Measurements from ENCODE around the gene TMEM80.

Gene TMEM80

DNA sequence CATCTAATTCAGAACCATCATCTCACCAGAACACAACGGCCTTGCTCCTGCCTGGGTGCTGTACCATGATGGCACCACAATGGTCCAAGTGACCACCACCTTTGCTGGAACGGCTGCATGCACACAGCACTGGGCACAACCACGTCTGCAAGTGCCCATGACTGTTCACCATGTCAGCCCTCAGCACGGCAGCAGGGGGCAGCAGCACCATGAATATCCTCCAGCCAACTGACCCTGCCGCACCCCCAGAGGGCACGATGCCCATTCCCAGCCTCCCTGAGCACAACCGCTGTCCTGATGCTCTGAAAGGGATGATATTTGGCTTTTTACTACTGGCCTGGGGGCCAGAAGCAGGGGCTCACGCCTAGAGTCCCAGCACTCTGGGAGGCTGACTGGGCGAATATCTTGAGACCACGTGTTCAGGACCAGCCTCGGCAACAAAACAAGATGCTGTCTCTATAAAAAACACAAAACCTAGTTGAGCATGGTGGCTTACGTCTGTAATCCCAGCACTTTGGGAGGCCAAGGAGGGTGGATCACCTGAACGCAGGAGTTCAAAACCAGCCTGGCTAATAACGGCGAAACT lies 32.8 kb upstream of the TMEM80 start:
- ATAC-seq = peak; percentile 92
- TF ChIP-seq, protein P1, sequence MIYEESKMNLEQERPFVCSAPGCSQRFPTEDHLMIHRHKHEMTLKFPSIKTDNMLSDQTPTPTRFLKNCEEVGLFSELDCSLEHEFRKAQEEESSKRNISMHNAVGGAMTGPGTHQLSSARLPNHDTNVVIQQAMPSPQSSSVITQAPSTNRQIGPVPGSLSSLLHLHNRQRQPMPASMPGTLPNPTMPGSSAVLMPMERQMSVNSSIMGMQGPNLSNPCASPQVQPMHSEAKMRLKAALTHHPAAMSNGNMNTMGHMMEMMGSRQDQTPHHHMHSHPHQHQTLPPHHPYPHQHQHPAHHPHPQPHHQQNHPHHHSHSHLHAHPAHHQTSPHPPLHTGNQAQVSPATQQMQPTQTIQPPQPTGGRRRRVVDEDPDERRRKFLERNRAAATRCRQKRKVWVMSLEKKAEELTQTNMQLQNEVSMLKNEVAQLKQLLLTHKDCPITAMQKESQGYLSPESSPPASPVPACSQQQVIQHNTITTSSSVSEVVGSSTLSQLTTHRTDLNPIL (CRISPR knock-in tag; IDR thresholded peaks at IDR 0.05; ENCODE audit: low read depth) = no peak
- TF ChIP-seq GLIS3 (CRISPR knock-in tag; IDR thresholded peaks at IDR 0.05) (no peak), ZFP3 (CRISPR knock-in tag; IDR thresholded peaks at IDR 0.05) (no peak), ESRRG (CRISPR knock-in tag; IDR thresholded peaks at IDR 0.05) (no peak)

DNA sequence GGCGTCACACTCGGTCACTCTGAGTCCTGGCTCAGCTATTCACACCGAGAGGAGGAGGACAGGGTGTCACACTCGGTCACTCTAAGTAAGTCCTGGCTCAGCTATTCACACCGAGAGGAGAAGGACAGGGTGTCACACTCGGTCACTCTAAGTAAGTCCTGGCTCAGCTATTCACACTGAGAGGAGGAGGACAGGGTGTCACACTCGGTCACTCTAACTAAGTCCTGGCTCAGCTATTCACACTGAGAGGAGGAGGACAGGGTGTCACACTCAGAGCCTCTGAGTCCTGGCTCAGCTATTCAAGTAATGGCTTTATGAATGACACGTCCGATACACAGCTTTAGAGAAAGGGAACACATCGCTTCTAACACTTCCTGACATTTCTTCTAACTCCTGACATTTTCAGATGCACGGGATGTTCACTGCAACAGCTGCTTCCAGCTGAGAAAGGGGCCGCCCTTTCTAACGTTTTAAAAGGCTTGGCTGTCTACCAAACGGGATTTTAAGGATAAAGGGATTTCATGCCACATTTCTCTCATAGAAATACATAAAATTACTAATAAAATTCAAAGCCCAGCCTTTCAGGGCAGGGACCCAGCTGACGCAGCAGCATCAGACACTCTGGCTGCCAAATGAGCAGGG lies 30.4 kb upstream of the TMEM80 start:
- ATAC-seq = no peak
- TF ChIP-seq ZFP30 (CRISPR knock-in tag; IDR thresholded peaks at IDR 0.05) (no peak), ZNF70 (CRISPR knock-in tag; IDR thresholded peaks at IDR 0.05) (no peak)

DNA sequence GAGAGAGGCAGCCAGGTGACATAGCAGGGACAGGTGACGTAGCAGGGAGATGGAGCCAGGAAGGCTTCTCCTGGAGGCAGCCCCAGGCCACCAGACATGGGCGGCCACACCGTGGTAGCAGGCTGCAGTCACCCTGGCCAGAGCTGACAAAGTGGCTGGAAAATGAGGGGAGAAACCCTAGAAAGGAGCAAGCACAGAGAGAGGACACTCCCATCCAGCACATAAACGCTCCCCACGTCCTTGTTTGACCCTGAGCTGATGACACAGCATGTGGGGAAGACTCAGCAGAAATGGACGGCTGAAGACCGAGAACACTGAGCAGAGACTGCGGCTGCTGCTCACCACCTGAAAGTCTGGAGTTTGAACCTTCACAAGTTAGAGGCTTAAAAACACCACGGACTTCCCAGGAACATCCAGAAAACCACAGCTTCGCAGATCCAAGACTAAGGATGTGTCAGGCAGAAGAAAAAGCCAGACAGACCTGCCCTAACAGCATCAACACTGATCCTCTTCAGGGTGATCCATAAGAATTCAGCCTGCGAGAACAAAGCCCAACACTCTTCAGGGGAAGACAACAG lies 29.8 kb upstream of the TMEM80 start:
- no peak for ATAC-seq
- TF ChIP-seq TSHZ2 (CRISPR knock-in tag; IDR thresholded peaks at IDR 0.05) (no peak), ZC3H10 (CRISPR knock-in tag; IDR thresholded peaks at IDR 0.05) (no peak), SNAI2 (CRISPR knock-in tag; IDR thresholded peaks at IDR 0.05) (no peak), OSR1 (CRISPR knock-in tag; IDR thresholded peaks at IDR 0.05) (no peak), ZFP3 (CRISPR knock-in tag; IDR thresholded peaks at IDR 0.05) (no peak), BACH2 (CRISPR knock-in tag; IDR thresholded peaks at IDR 0.05; ENCODE audit: borderline replicate concordance) (no peak), ESRRG (CRISPR knock-in tag; IDR thresholded peaks at IDR 0.05) (no peak), ZNF70 (CRISPR knock-in tag; IDR thresholded peaks at IDR 0.05) (no peak), TCF4 (CRISPR knock-in tag; IDR thresholded peaks at IDR 0.05; ENCODE audit: borderline replicate concordance) (no peak), GLIS3 (CRISPR knock-in tag; IDR thresholded peaks at IDR 0.05) (no peak), CSDC2 (CRISPR knock-in tag; IDR thresholded peaks at IDR 0.05) (no peak), ISL1 (CRISPR knock-in tag; IDR thresholded peaks at IDR 0.05) (no peak), ZNF8 (CRISPR knock-in tag; IDR thresholded peaks at IDR 0.05) (no peak), RARB (CRISPR knock-in tag; IDR thresholded peaks at IDR 0.05) (no peak)
- TF ChIP-seq, protein P1 (CRISPR knock-in tag; IDR thresholded peaks at IDR 0.05; ENCODE audit: low read depth) = no peak

- TF ChIP-seq TCF4 (CRISPR knock-in tag; IDR thresholded peaks at IDR 0.05; ENCODE audit: borderline replicate concordance) = no peak
- TF ChIP-seq, protein P2, sequence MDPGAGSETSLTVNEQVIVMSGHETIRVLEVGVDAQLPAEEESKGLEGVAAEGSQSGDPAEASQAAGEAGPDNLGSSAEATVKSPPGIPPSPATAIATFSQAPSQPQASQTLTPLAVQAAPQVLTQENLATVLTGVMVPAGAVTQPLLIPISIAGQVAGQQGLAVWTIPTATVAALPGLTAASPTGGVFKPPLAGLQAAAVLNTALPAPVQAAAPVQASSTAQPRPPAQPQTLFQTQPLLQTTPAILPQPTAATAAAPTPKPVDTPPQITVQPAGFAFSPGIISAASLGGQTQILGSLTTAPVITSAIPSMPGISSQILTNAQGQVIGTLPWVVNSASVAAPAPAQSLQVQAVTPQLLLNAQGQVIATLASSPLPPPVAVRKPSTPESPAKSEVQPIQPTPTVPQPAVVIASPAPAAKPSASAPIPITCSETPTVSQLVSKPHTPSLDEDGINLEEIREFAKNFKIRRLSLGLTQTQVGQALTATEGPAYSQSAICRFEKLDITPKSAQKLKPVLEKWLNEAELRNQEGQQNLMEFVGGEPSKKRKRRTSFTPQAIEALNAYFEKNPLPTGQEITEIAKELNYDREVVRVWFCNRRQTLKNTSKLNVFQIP (CRISPR knock-in tag; IDR thresholded peaks at IDR 0.05; ENCODE audit: borderline replicate concordance, low read depth) = no peak
- no peak for TF ChIP-seq PPARA (CRISPR knock-in tag; IDR thresholded peaks at IDR 0.05; ENCODE audit: borderline replicate concordance)
- no peak for TF ChIP-seq ARNTL (CRISPR knock-in tag; IDR thresholded peaks at IDR 0.05; ENCODE audit: borderline replicate concordance, low read depth)
- ATAC-seq = no peak
Observed at GRCh38 chr11:673866-674265, 21.8 kb upstream of the TMEM80 start.

GRCh38 chr11:674406-674805 lies 21.2 kb upstream of the TMEM80 start:
- no peak for ATAC-seq

More at GRCh38 chr11:674406-674805, 21.2 kb upstream of the TMEM80 start:
- no peak for TF ChIP-seq GLIS3 (CRISPR knock-in tag; IDR thresholded peaks at IDR 0.05)
- TF ChIP-seq ZNF565 (CRISPR knock-in tag; conservative IDR thresholded peaks at IDR 0.05; ENCODE audit: low read depth) = no peak
- no peak for TF ChIP-seq CSDC2 (CRISPR knock-in tag; IDR thresholded peaks at IDR 0.05)
- no peak for TF ChIP-seq TCF4 (CRISPR knock-in tag; IDR thresholded peaks at IDR 0.05; ENCODE audit: borderline replicate concordance)
- no peak for TF ChIP-seq ZC3H10 (CRISPR knock-in tag; IDR thresholded peaks at IDR 0.05)
- TF ChIP-seq PATZ1 (CRISPR knock-in tag; IDR thresholded peaks at IDR 0.05; ENCODE audit: borderline replicate concordance) = no peak
- TF ChIP-seq ARNTL (CRISPR knock-in tag; IDR thresholded peaks at IDR 0.05; ENCODE audit: borderline replicate concordance, low read depth) = no peak
- no peak for TF ChIP-seq PPARA (CRISPR knock-in tag; IDR thresholded peaks at IDR 0.05; ENCODE audit: borderline replicate concordance)
- no peak for TF ChIP-seq ISL1 (CRISPR knock-in tag; IDR thresholded peaks at IDR 0.05)
- TF ChIP-seq, protein P2 (CRISPR knock-in tag; IDR thresholded peaks at IDR 0.05; ENCODE audit: borderline replicate concordance, low read depth) = no peak
- no peak for TF ChIP-seq TOX (CRISPR knock-in tag; IDR thresholded peaks at IDR 0.05; ENCODE audit: borderline replicate concordance)
